ENCODE data around the gene ANGPTL7.

GRCh38 chr1:11157867-11158266 is 31.3 kb upstream of the ANGPTL7 start:
- no peak for TF ChIP-seq POLR2A (IDR thresholded peaks at IDR 0.05)
- TF ChIP-seq CTCF (IDR thresholded peaks at IDR 0.05 in 8 of 11, conservative IDR thresholded peaks at IDR 0.05 in 3 of 11), result no peak
- TF ChIP-seq POLR2AphosphoS5 (IDR thresholded peaks at IDR 0.05), result no peak
